Activated naive CD8-positive, alpha-beta T cell treated with anti-CD3 and anti-CD28 coated beads, Interleukin-2, amount 50 U/mL, for 24 hours (primary cell): ENCODE data around the gene NNMT.

Experiments used
- ATAC-seq: fragments of 150-1000 bp; cut with Tn5 transposase; one replicate; pipeline ENCODE4 v1.10.0; 2021
- DNase-seq: peaks from one replicate; pipeline ENCODE4 v3.0.0; 2021
- H3K27ac Mint-ChIP-seq: one replicate; pipeline ENCODE4 v1.8.0; 2021; ENCODE audit warnings: mild to moderate bottlenecking, mixed read lengths
- H3K27me3 Mint-ChIP-seq: one replicate; pipeline ENCODE4 v1.8.0; 2021; ENCODE audit warnings: mixed read lengths
- H3K36me3 Mint-ChIP-seq: one replicate; pipeline ENCODE4 v1.8.0; 2021; ENCODE audit warnings: low read depth, mixed read lengths
- H3K4me1 Mint-ChIP-seq: one replicate; pipeline ENCODE4 v1.8.0; 2021; ENCODE audit warnings: mixed read lengths
- H3K4me3 Mint-ChIP-seq: one replicate; pipeline ENCODE4 v1.8.0; 2021; ENCODE audit warnings: mild to moderate bottlenecking, moderate library complexity, mixed read lengths
- H3K9me3 Mint-ChIP-seq: one replicate; pipeline ENCODE4 v1.8.0; 2021; ENCODE audit warnings: mixed read lengths

The NNMT gene

DNA sequence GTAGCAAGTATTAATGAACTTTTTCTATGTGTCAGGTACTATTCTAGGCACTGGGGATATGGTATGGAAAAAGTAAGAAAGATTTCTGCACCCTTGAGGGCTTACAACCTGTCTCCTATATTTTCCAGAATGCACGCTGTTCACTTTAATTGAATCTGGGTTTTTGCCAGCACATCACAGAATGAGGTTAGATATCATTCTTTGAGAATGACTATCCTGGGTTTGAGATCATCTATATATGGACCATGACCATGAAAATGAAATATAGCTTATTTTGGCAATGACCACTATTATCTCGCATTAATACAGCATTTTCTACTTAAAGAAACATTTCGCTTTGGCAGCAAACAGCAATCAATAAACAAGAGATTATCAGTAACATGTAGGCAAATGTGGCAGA lies 57.2 kb downstream of the NNMT start:
- DNase-seq (no peak), ATAC-seq (no peak)
- no peak overlapping the region for H3K4me3 Mint-ChIP-seq
- no peaks in the 10 kb centered on the region for H3K36me3 Mint-ChIP-seq
- H3K27me3 Mint-ChIP-seq: peaks cover 11% of the 10 kb centered on the region
- H3K27ac Mint-ChIP-seq: no peak overlapping the region
- no peaks in the 10 kb centered on the region for H3K9me3 Mint-ChIP-seq
- no peaks in the 10 kb centered on the region for H3K4me1 Mint-ChIP-seq

DNA sequence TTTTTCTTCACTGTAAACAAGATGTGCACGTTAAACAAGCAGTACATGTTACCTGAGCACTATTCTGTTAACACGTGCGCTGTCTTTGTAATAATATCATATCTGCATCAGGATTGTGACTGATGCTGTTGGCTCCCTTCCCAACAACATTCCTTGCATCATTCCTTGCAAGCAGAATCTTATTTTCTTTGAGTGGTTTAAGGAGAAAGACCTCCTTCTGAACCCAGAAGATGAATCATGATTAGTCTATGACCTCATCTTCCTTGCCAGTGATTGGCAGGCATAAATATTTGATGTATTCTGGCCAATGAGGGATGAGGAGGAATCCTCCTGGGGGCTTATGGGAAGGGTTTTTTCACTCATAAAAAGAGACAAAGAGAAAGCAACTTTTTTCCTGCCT lies 57.9 kb downstream of the NNMT start:
- DNase-seq (no peak), ATAC-seq (no peak)
- Mint-ChIP-seq H3K9me3 (no peaks in the 10 kb centered on the region), H3K27me3 (peaks cover 11% of the 10 kb centered on the region), H3K36me3 (no peaks in the 10 kb centered on the region), H3K4me1 (no peaks in the 10 kb centered on the region), H3K27ac (no peak overlapping the region), H3K4me3 (no peak overlapping the region)

DNA sequence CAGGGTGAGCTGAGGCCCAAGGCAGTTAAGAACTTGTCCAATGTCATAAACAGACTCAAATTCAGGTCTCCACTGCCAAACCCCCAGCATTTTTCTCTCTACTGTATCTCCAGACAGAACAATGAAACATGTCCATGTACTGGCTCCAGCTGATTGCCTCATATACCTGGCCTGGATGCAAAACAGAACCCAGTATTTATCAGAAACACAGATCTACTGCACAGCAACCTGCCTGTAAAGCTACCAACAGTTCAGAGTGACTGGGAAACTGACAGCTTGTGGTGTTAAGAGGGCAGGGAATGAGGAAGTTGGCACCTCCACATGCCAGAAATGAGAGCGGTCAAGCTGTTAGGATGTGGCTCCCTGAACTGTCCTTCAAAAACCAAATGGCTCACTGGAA lies 62.5 kb downstream of the NNMT start:
- DNase-seq (no peak), ATAC-seq (no peak)
- Mint-ChIP-seq H3K27ac (no peak overlapping the region), H3K36me3 (no peaks in the 10 kb centered on the region), H3K27me3 (peaks cover 16% of the 10 kb centered on the region), H3K4me3 (no peak overlapping the region), H3K4me1 (no peaks in the 10 kb centered on the region), H3K9me3 (no peaks in the 10 kb centered on the region)

DNA sequence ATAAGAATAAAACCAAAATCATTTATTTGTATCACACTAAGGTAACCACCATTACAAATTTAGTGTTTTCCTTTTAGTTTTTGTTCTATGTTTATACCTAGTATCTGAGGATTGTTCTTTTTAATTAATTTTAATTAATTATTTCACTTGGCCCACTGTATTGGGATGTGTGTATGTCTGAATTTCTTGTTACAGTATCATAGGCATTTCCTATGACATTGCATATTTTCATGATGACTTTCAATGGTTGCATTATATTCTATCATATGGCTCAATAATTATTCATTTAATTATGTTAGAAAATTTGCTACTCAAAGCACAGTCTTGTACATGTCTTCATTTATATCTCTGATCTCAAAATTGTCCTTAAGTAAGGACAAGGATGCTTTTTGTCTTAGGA lies 63.1 kb downstream of the NNMT start:
- no peaks in the 10 kb centered on the region for H3K36me3 Mint-ChIP-seq
- DNase-seq (no peak), ATAC-seq (no peak)
- no peak overlapping the region for H3K27ac Mint-ChIP-seq
- H3K4me3 Mint-ChIP-seq: no peak overlapping the region
- H3K9me3 Mint-ChIP-seq: no peaks in the 10 kb centered on the region
- H3K4me1 Mint-ChIP-seq: no peaks in the 10 kb centered on the region
- peaks cover 16% of the 10 kb centered on the region for H3K27me3 Mint-ChIP-seq

DNA sequence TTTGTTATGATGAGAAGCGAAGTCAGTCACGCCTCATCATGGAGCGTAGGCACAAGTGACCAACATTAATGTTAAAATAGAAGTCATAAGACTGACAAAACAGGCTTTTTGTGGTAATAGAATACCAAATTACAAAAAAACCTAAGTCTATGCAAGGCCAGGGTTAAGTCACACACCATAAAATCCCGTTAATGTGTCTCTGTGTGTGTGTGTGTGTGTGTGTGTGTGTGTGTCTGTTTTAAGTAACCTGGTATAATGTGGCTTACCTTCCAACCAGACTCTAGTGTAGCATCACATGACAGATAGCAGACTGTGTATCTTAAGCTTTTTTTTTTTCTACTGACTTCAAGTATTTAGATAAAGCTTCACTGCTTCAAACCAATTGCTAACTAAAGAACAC lies 66.1 kb downstream of the NNMT start:
- H3K36me3 Mint-ChIP-seq: no peaks in the 10 kb centered on the region
- no peak overlapping the region for H3K27ac Mint-ChIP-seq
- no peaks in the 10 kb centered on the region for H3K9me3 Mint-ChIP-seq
- H3K27me3 Mint-ChIP-seq: peaks cover 14% of the 10 kb centered on the region
- ATAC-seq (no peak), DNase-seq (no peak)
- H3K4me3 Mint-ChIP-seq: no peak overlapping the region
- no peaks in the 10 kb centered on the region for H3K4me1 Mint-ChIP-seq

DNA sequence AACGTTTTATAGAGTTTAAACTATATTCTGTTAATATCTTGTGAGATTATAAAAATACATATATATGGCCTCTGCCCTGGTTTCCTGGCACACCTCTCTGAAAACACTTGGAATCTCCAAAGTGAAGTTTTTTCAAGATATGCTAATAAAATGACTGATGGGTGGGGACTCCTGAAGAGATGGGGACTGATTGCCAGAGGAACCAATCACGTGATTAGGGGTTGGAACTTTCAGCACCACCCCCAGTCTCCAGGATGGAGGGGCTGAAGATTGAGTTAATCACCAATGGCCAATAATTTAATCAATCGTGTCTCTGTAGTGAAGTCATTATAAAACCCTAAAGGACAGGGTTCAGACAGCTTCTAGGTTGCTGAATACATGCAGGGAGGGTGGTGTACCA lies 66.8 kb downstream of the NNMT start:
- no peaks in the 10 kb centered on the region for H3K4me1 Mint-ChIP-seq
- no peaks in the 10 kb centered on the region for H3K9me3 Mint-ChIP-seq
- H3K4me3 Mint-ChIP-seq: no peak overlapping the region
- no peak overlapping the region for H3K27ac Mint-ChIP-seq
- no peaks in the 10 kb centered on the region for H3K36me3 Mint-ChIP-seq
- no peak for DNase-seq
- ATAC-seq: no peak
- peaks cover 10% of the 10 kb centered on the region for H3K27me3 Mint-ChIP-seq
